HAP-1 (cell line): ENCODE results near the gene CFAP97D1.
A peak's percentile ranks its signal among the peaks of the same experiment; 100 is the strongest.

Experiments used
- DNase-seq, 2 experiments: peaks; one replicate each; pipeline ENCODE4 v3.0.0-alpha.2; 2016 to 2020; ENCODE audit warnings: low spot score in 2 of 2
- H3K27me3 ChIP-seq: fragments of 250-450 bp; sonication (Bioruptor Pico); 2 replicates; pipeline ENCODE4 v1.5.1; 2020; ENCODE audit warnings: low read depth, mild to moderate bottlenecking, moderate library complexity
- H3K36me3 ChIP-seq: fragments of 250-450 bp; sonication (Bioruptor Pico); replicated peaks from 2 replicates; pipeline ENCODE4 v1.5.1; 2020; ENCODE audit warnings: mild to moderate bottlenecking
- H3K4me1 ChIP-seq: fragments of 250-450 bp; sonication (Bioruptor Pico); 2 replicates; pipeline ENCODE4 v1.5.1; 2020; ENCODE audit warnings: mild to moderate bottlenecking
- H3K4me3 ChIP-seq: fragments of 250-450 bp; sonication (Bioruptor Pico); 2 replicates; pipeline ENCODE4 v1.5.1; 2020; ENCODE audit warnings: mild to moderate bottlenecking, moderate library complexity
- H3K9me3 ChIP-seq: fragments of 250-450 bp; sonication (Bioruptor Pico); 2 replicates; pipeline ENCODE4 v1.5.1; 2020; ENCODE audit warnings: mild to moderate bottlenecking, moderate library complexity
- in situ Hi-C: fragments of 300-500 bp; cut with MboI; formaldehyde crosslinking; loops from 3 replicates; pipeline ENCODE4 v1.14.3; 2020; ENCODE audit warnings: low sequenced_read_pairs, inconsistent platforms, mixed read lengths

CFAP97D1 gene

GRCh38 chr17:43771463-43771862 is 8.8 kb upstream of the CFAP97D1 start:
- no peak for DNase-seq
- Histone ChIP-seq H3K4me3 (no peak overlapping the region), H3K27me3 (no peaks in the 10 kb centered on the region), H3K4me1 (no peaks in the 10 kb centered on the region), H3K9me3 (no peaks in the 10 kb centered on the region), H3K36me3 (peaks cover 52% of the 10 kb centered on the region)
- in situ Hi-C loops = loop anchor here (25.0 kb wide), 1 partner anchor 109 kb away; the partner anchor contains the start of gene MEOX1

DNA sequence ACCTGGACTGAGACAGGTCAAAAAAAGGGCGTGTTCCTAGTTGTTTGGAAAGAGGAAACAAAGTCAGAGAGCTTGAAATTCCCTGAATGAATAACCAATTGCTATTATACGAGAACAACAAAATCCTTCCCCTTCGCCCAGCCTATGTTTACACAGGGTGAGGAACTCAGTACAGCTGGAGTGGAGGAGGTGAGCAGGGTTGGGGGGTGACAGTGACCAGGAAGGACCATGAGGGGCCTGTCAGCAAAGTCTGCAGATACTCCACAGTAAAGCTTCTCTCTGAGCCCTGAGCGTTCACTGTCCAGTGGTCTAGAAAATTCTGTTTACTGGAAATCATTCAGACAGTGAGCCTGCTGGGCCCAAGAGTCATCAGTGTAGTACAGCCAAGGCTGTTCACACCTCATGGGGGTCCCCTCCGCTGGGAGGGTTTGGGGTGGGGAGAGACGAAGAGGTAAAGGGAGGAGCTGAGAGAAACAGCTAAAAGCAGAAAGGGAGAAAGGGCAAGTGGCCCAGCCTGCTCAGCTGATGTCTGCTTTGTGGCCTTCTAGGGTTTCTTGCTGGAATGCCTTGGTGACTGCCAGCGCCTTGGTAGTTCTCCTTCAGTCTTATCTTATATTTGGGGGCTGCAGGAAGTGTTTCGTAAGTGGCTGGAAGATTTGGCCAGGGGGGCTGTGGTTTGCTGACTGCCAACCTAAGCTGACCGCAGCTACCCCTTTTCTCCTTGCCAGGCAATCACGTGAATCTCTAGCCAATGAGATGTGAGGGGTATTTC is 7.2 kb upstream of the CFAP97D1 start:
- peaks cover 57% of the 10 kb centered on the region for H3K36me3 ChIP-seq
- no peaks in the 10 kb centered on the region for H3K9me3 ChIP-seq
- DNase-seq = no peak
- no peaks in the 10 kb centered on the region for H3K27me3 ChIP-seq
- peaks cover 5% of the 10 kb centered on the region for H3K4me1 ChIP-seq
- no peak overlapping the region for H3K4me3 ChIP-seq
- in situ Hi-C loops = loop anchor here (25.0 kb wide), 1 partner anchor 111 kb away; the partner anchor contains the start of gene MEOX1

- H3K36me3 ChIP-seq = peaks cover 43% of the 10 kb centered on the region
- DNase-seq = no peak
- peaks cover 9% of the 10 kb centered on the region for H3K4me1 ChIP-seq
Measured at GRCh38 chr17:43774304-43775250, 5.7 kb upstream of the CFAP97D1 start.

GRCh38 chr17:43778337-43779144 is 1.7 kb upstream of the CFAP97D1 start, which contains the start of gene DUSP3:
DUSP3 (minus strand) TSS chr17:43778977; CDS start chr17:43778924, 53 bp downstream.
- no peaks in the 10 kb centered on the region for H3K9me3 ChIP-seq
- in situ Hi-C loops = no loop called here
- H3K36me3 ChIP-seq = peaks cover 16% of the 10 kb centered on the region
- 0 out of 2 replicates have a peak, but pooled peaks cover 8% of the 10 kb centered on the region for H3K27me3 ChIP-seq
- H3K4me3 ChIP-seq = peak within 1 kb of the TSS; percentile 86
- DNase-seq = peak; percentile 66 to 91
- H3K4me1 ChIP-seq = peaks cover 10% of the 10 kb centered on the region

More at GRCh38 chr17:43774304-43775250, 5.7 kb upstream of the CFAP97D1 start:
- Histone ChIP-seq H3K27me3 (no peaks in the 10 kb centered on the region), H3K4me3 (no peak overlapping the region), H3K9me3 (no peaks in the 10 kb centered on the region)
- in situ Hi-C loops = loop anchor here (25.0 kb wide), 1 partner anchor 112 kb away; the partner anchor contains the start of gene MEOX1

GRCh38 chr17:43779145-43780125 is 800 bp upstream of the CFAP97D1 start:
- H3K27me3 ChIP-seq = 0 out of 2 replicates have a peak, but pooled peaks cover 8% of the 10 kb centered on the region
- H3K4me1 ChIP-seq = peaks cover 10% of the 10 kb centered on the region
- DNase-seq = peak; percentile 52 to 75
- peak overlapping the region; percentile 86 for H3K4me3 ChIP-seq
- peaks cover 10% of the 10 kb centered on the region for H3K36me3 ChIP-seq
- in situ Hi-C loops = no loop called here
- no peaks in the 10 kb centered on the region for H3K9me3 ChIP-seq

DNA sequence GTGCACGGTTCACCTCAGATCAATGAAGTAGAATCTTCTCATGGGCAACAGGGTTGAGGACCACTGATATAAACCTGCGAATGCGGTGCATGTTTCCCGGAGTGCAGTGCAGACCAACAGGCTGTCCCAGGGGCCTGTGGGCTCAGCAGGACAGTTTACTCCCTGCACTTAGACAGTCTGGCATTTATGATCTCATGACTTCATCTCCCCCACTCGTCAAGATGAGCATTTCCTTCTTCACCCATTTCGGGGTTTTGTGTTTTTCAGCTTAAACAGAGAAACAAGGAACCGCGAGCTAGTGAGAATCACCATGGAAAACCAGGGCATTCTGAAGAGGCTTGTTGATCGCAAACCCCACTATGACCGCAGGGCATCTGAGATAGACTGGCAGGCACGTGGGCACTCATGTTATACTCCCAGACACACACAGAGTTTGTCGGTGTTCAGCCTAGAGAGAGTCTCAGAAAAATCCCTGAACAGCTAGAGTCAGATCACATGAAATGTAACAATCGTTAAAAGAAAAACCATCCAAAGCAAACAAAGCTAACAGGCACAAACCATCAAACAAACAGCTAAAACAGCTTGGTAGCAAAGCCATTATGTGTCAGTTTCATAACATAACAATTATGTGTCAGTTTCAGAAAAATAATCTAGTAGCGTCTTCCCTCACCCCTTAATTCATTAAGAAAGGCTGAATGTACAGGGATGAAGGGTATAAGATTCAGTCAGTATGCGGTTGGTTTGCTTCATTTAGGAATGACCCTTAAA is 2.9 kb downstream of the CFAP97D1 start:
- DNase-seq = no peak
- Histone ChIP-seq H3K9me3 (no peaks in the 10 kb centered on the region), H3K36me3 (no peaks in the 10 kb centered on the region; the same call in 1 of the 2 replicates), H3K4me1 (peaks cover 5% of the 10 kb centered on the region), H3K4me3 (no peak overlapping the region), H3K27me3 (0 out of 2 replicates have a peak, but pooled peaks cover 8% of the 10 kb centered on the region)
- in situ Hi-C loops = no loop called here

DNA sequence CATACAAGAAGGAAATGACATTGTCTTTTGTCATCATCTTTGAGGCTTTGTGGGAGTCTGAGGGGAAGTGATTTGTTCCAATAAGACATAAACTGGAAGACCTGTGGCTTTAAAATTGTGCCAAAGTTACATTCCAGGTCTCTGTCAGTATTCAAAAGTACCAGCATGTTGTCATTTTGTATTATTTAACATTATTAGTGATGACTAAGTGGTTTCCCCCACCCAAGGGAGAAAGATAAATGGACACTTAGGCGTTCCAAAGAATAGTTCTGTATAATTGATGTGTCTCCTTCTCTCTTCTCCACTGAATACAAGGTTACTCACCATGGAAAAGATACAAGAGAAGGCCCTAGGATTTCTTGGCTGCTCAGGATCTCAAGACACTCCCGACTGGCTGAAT is 3.8 kb downstream of the CFAP97D1 start:
- DNase-seq = no peak
- Histone ChIP-seq H3K27me3 (0 out of 2 replicates have a peak, but pooled peaks cover 8% of the 10 kb centered on the region), H3K9me3 (no peaks in the 10 kb centered on the region), H3K36me3 (no peaks in the 10 kb centered on the region), H3K4me1 (peaks cover 5% of the 10 kb centered on the region), H3K4me3 (no peak overlapping the region)
- in situ Hi-C loops = no loop called here

DNA sequence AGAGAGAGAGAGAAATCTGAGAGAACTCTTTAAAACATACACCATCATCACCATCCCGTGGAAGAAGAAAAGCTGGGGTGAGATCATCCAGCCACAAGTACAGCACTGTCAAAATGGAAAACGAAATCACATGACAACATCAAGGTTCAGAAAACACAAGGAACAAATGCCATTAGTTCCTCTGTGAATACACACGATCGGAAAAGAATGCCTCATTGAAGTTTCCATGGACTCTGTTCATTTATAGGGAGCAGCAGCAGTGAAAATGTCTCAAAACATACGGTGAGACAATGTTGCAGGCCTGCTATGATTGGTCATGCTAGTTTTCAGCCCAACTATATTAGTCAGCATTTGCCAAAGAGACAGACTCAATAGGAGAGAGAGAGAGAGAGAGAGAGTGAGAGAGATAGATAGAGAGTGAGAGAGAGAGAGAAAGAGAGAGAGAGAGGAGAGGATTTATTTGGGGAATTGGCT is 4.4 kb downstream of the CFAP97D1 start:
- Histone ChIP-seq H3K27me3 (0 out of 2 replicates have a peak, but pooled peaks cover 8% of the 10 kb centered on the region), H3K36me3 (no peaks in the 10 kb centered on the region), H3K9me3 (no peaks in the 10 kb centered on the region), H3K4me1 (no peaks in the 10 kb centered on the region), H3K4me3 (no peak overlapping the region)
- in situ Hi-C loops = no loop called here
- no peak for DNase-seq

DNA sequence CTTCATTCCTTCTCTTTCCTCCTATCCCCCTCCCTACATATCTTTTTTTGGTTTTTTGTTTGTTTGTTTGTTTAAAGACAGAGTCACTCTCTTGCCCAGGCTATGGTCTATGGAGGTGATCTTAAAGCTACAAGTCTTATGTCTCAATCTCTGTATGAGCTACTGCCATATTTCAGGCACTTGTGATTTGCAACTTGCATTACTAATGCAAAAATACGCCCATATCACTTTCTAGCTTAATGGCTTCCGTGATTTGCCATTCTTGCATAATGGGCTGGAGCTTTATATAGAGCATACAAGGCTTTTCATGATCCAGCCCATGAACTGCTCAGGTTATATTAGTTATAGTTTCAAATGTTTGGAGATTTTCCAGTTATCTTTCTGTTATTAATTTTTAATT is 7.5 kb downstream of the CFAP97D1 start:
- in situ Hi-C loops = no loop called here
- no peak for DNase-seq
- H3K9me3 ChIP-seq = 0 out of 2 replicates have a peak, but pooled peaks cover 3% of the 10 kb centered on the region

DNA sequence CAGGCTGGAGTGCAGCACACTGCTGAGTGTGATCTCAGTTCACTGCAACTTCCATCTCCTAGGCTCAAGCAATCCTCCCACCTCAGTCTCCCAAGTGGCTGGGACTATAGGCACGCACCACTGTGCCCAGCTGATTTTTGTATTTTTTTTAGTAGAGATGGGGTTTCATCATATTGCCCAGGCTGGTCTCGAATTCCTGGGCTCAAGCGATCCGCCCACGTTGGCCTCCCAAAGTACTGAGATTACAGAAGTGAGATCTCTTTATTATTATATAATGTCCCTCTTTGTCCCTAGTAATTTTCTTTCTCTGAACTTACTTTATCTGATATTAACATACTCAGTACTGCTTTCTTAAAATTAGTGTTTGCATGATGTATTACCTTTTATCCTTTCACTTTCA is 8.3 kb downstream of the CFAP97D1 start:
- no peaks in the 10 kb centered on the region for H3K36me3 ChIP-seq
- DNase-seq = no peak
- in situ Hi-C loops = no loop called here
- H3K27me3 ChIP-seq = 0 out of 2 replicates have a peak, but pooled peaks cover under 1% of the 10 kb centered on the region
- no peak overlapping the region for H3K4me3 ChIP-seq
- peaks cover 5% of the 10 kb centered on the region; the same call in 1 of the 2 replicates for H3K4me1 ChIP-seq
- H3K9me3 ChIP-seq = 0 out of 2 replicates have a peak, but pooled peaks cover 3% of the 10 kb centered on the region

More for the DNA sequence above, 7.5 kb downstream of the CFAP97D1 start:
- 0 out of 2 replicates have a peak, but pooled peaks cover 4% of the 10 kb centered on the region for H3K27me3 ChIP-seq
- no peak overlapping the region for H3K4me3 ChIP-seq
- peaks cover 5% of the 10 kb centered on the region; the same call in 1 of the 2 replicates for H3K4me1 ChIP-seq
- no peaks in the 10 kb centered on the region for H3K36me3 ChIP-seq

GRCh38 chr17:43789482-43789881 is 9.2 kb downstream of the CFAP97D1 start:
- DNase-seq = no peak
- in situ Hi-C loops = no loop called here
- Histone ChIP-seq H3K4me1 (peaks cover 5% of the 10 kb centered on the region; the same call in 1 of the 2 replicates), H3K4me3 (no peak overlapping the region), H3K9me3 (0 out of 2 replicates have a peak, but pooled peaks cover 3% of the 10 kb centered on the region), H3K27me3 (peaks cover 4% of the 10 kb centered on the region; the same call in 1 of the 2 replicates), H3K36me3 (no peaks in the 10 kb centered on the region)
